Mesenchymal stem cell (in vitro differentiated cells and primary cell): ENCODE measurements around the gene PHF23.

ENCODE experiments used
- DNase-seq: peaks from one replicate; pipeline ENCODE4 v3.0.0-alpha.2; 2013
- H2AFZ ChIP-seq: one replicate; pipeline ENCODE4 v1.6.1; 2013; ENCODE audit warnings: low read depth, mild to moderate bottlenecking, control low read depth, inconsistent platforms, low read length, moderate library complexity
- H2AK5ac ChIP-seq: 2 replicates; pipeline ENCODE4 v1.6.1; 2013; ENCODE audit warnings: low read length, moderate library complexity, mild to moderate bottlenecking, inconsistent platforms; ENCODE audit not compliant: severe bottlenecking
- H2BK120ac ChIP-seq: one replicate; pipeline ENCODE4 v1.6.1; 2013; ENCODE audit warnings: low read depth, mild to moderate bottlenecking, inconsistent platforms, low read length, moderate library complexity
- H2BK12ac ChIP-seq, 2 experiments: one replicate each; pipeline ENCODE4 v1.6.1; 2013; ENCODE audit warnings: inconsistent platforms in 2 of 2, low read length in 2 of 2, mild to moderate bottlenecking in 2 of 2, moderate library complexity in 2 of 2, control low read depth in 1 of 2
- H2BK15ac ChIP-seq: one replicate; pipeline ENCODE4 v1.6.1; 2013; ENCODE audit warnings: mild to moderate bottlenecking, low read depth, inconsistent platforms; ENCODE audit not compliant: poor library complexity, severe bottlenecking
- H2BK5ac ChIP-seq: 2 replicates; pipeline ENCODE4 v1.6.1; 2013; ENCODE audit warnings: low read depth, mild to moderate bottlenecking, low read length, control low read depth, inconsistent platforms; ENCODE audit not compliant: poor library complexity, severe bottlenecking
- H3K14ac ChIP-seq, 2 experiments: one replicate each; pipeline ENCODE4 v1.6.1; 2013; ENCODE audit warnings: inconsistent platforms in 2 of 2, low read length in 2 of 2, control low read depth in 1 of 2, mild to moderate bottlenecking in 1 of 2, moderate library complexity in 1 of 2
- H3K18ac ChIP-seq, 2 experiments: one replicate each; pipeline ENCODE4 v1.6.1; 2013; ENCODE audit warnings: inconsistent platforms in 2 of 2, low read length in 2 of 2, control low read depth in 1 of 2, low read depth in 1 of 2, mild to moderate bottlenecking in 1 of 2
- H3K23ac ChIP-seq, 2 experiments: one replicate each; pipeline ENCODE4 v1.6.1; 2013; ENCODE audit warnings: inconsistent platforms in 2 of 2, low read length in 2 of 2, mild to moderate bottlenecking in 2 of 2, moderate library complexity in 2 of 2, control low read depth in 1 of 2
- H3K27ac ChIP-seq: 2 replicates; pipeline ENCODE4 v1.5.1; 2013; ENCODE audit warnings: mild to moderate bottlenecking, moderate library complexity, low read length, control low read depth, inconsistent platforms; ENCODE audit not compliant: poor library complexity, severe bottlenecking
- H3K27me3 ChIP-seq, 2 experiments: 2 replicates each; pipeline versions ENCODE4 v1.6.1 to v1.7.0; 2013; ENCODE audit warnings: low read length in 2 of 2, mild to moderate bottlenecking in 2 of 2, moderate library complexity in 2 of 2, control low read depth in 1 of 2, inconsistent platforms in 1 of 2; ENCODE audit not compliant: control insufficient read depth in 1 of 2, insufficient read depth in 1 of 2
- H3K36me3 ChIP-seq, 2 experiments: 2 replicates each; pipeline versions ENCODE4 v1.6.1 to v1.7.0; 2013; ENCODE audit warnings: low read length in 2 of 2, control low read depth in 1 of 2, inconsistent platforms in 1 of 2, low read depth in 1 of 2, mild to moderate bottlenecking in 1 of 2; ENCODE audit not compliant: insufficient read depth in 2 of 2, control insufficient read depth in 1 of 2
- H3K4ac ChIP-seq, 2 experiments: one replicate each; pipeline ENCODE4 v1.6.1; 2013; ENCODE audit warnings: inconsistent platforms in 2 of 2, low read length in 2 of 2, mild to moderate bottlenecking in 2 of 2, moderate library complexity in 2 of 2, control low read depth in 1 of 2, low read depth in 1 of 2
- H3K4me1 ChIP-seq: 2 replicates; pipeline ENCODE4 v1.6.1; 2013; ENCODE audit warnings: low read depth, low read length, control low read depth; ENCODE audit not compliant: control insufficient read depth, insufficient read depth
- H3K4me2 ChIP-seq: 2 replicates; pipeline ENCODE4 v1.6.1; 2013; ENCODE audit warnings: low read length, mild to moderate bottlenecking, inconsistent platforms; ENCODE audit not compliant: poor library complexity, severe bottlenecking
- H3K4me3 ChIP-seq, 2 experiments: 2 replicates each; pipeline versions ENCODE4 v1.5.1 to v1.7.0; 2013; ENCODE audit warnings: low read length in 2 of 2, mild to moderate bottlenecking in 2 of 2, control low read depth in 1 of 2, low read depth in 1 of 2; ENCODE audit not compliant: insufficient read depth in 1 of 2
- H3K79me1 ChIP-seq: replicated peaks from 2 replicates; pipeline ENCODE4 v1.6.1; 2013; ENCODE audit warnings: mild to moderate bottlenecking, control low read depth, low read length, inconsistent platforms; ENCODE audit not compliant: poor library complexity, severe bottlenecking
- H3K9ac ChIP-seq: 2 replicates; pipeline ENCODE4 v1.7.0; 2013; ENCODE audit warnings: mild to moderate bottlenecking, low read length, moderate library complexity
- H3K9me3 ChIP-seq: 2 replicates; pipeline ENCODE4 v1.7.0; 2013; ENCODE audit warnings: mild to moderate bottlenecking, low read length; ENCODE audit not compliant: control insufficient read depth
- H4K8ac ChIP-seq: one replicate; pipeline ENCODE4 v1.6.1; 2013; ENCODE audit warnings: inconsistent platforms, mild to moderate bottlenecking, low read length, moderate library complexity
- H4K91ac ChIP-seq: one replicate; pipeline ENCODE4 v1.6.1; 2013; ENCODE audit warnings: mild to moderate bottlenecking, low read length, inconsistent platforms
- WGBS: methylation state at CpG from one replicate; pipeline ENCODE4 v1.1.7; 2013; ENCODE audit warnings: mixed read lengths; 5-methylcytosine and 5-hydroxymethylcytosine counted together

PHF23 gene

DNA sequence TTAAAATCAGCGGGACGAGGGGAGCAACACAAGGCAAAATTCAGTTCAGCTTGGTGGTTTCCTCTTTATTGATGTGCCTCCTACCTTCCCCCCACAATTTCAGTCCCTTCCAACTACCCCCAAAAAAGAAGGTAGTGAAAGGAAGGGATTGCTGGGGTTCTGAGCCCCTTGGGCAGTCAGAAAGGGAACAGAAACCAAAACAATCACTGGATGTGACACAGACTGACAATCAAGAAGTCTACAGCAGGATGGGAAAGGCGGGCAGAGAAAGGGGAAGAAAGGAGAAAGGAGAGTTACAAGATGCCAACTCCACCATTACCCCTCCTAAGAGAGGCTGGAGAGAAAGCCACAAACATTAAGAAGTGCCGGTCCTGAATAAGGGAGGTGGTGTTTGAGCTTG lies 1.1 kb upstream of the PHF23 start:
- Histone ChIP-seq H2BK15ac (no peak overlapping the region), H3K36me3 (peaks cover 37 to 49% of the 10 kb centered on the region in 2 experiments), H2BK12ac (no peak overlapping the region), H2BK5ac (no peak overlapping the region), H3K4me1 (peaks cover 30% of the 10 kb centered on the region), H3K27me3 (no peaks in the 10 kb centered on the region), H4K91ac (no peak overlapping the region), H2AFZ (no peak overlapping the region), H3K23ac (no peak overlapping the region), H4K8ac (no peak overlapping the region), H3K14ac (no peak overlapping the region), H3K4me3 (peak overlapping the region in 1 of 2 experiments; percentile 89), H3K79me1 (peaks cover 9% of the 10 kb centered on the region), H3K27ac (no peak overlapping the region), H3K18ac (no peak overlapping the region), H3K4ac (no peak overlapping the region), H3K4me2 (peak overlapping the region; percentile 59), H2AK5ac (peak overlapping the region; percentile 60), H2BK120ac (no peak overlapping the region), H3K9ac (peak overlapping the region; percentile 97), H3K9me3 (no peaks in the 10 kb centered on the region)
- DNase-seq, result no peak
- WGBS, result 72% methylated on average over 4 of the region's 4 CpGs

DNA sequence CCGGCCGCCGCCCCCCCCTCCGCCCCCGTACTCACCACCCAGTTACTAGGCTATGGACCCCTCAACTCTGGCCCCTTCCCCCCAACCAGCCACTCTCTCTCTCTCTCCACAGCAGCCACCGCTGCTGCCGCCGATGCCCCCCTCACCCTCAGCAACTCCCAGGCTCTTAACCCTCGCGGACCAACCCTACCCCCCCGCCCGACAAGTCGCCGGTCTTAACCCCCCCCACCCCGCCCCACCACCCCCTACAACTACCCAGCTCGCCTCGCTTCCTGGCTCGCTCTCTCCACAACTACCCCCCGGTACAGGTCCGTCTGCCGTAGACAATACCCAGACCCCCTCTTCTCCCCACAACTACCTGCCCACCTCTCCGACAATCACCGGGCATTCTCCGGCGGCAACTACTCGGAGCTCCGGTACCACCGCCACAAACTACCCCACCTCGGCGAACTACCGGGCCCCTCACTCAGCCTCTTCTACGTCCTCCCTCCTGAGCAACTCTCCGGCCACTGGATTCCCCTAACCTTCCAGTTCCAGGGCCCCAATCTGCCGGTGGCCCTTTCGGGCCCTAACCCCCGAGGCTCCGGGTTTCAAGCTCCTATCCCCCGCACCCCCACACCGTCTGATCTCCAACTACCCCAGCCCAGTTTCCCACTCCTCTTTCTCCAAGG lies 702 bp downstream of the PHF23 start:
- Histone ChIP-seq H3K4me3 (peak overlapping the region; percentile 95 to 96), H2BK12ac (peak overlapping the region; percentile 15 to 69), H2BK15ac (no peak overlapping the region), H2BK5ac (peak overlapping the region; percentile 94), H2AFZ (no peak overlapping the region), H4K91ac (peak overlapping the region; percentile 92), H3K4ac (peak overlapping the region; percentile 90 to 97), H3K23ac (peak overlapping the region; percentile 57 to 97), H3K4me1 (peaks cover 36% of the 10 kb centered on the region), H2BK120ac (peak overlapping the region; percentile 99), H3K4me2 (peak overlapping the region; percentile 35), H2AK5ac (peak overlapping the region; percentile 49), H3K9ac (peak overlapping the region; percentile 99), H3K79me1 (peaks cover 8% of the 10 kb centered on the region), H3K27ac (peak overlapping the region; percentile 88), H3K36me3 (peaks cover 34 to 44% of the 10 kb centered on the region in 2 experiments), H3K9me3 (no peaks in the 10 kb centered on the region), H3K18ac (peak overlapping the region; percentile 88 to 94), H3K27me3 (no peaks in the 10 kb centered on the region), H3K14ac (peak overlapping the region; percentile 94 to 97), H4K8ac (peak overlapping the region; percentile 86)
- whole genome bisulfite sequencing, result under 1% methylated on average over 31 of the region's 39 CpGs
- DNase-seq, result no peak

DNA sequence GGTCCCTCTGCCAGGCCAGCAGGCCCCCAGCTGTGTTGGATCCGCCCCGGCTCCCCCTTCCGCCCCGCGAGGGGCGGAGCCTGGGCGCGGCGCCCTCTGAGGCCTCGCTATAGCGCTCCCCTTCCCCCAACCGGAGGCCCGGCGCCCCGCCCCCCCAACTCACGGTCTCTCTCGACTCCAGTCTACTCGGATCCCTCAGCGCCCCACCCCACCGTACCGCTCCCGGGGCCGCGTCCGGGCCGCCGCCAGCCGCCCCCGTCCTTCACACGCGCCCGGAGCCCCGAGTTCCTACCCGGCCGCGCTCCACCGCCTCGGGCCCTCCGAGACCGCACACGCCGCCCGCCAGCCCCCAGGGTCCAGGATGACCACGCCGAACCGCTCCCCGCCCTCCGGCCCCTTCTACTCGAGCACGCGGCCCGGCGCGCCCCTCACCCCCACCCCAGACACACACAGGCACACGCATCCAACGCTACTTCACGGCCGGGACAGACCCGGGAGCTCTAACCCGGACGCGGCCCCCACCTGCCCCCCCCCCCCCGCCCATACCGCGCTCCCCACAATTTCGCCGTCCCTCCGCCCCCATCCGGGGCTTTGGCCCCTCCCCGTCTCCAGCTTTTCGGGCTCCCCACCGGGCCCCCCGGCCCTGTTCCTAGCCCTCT lies 1.4 kb downstream of the PHF23 start:
- Histone ChIP-seq H3K23ac (peak overlapping the region in 1 of 2 experiments; percentile 53), H2BK5ac (peak overlapping the region; percentile 91), H3K9ac (peak overlapping the region; percentile 99), H3K27me3 (no peaks in the 10 kb centered on the region), H3K14ac (peak overlapping the region in 1 of 2 experiments; percentile 81), H3K27ac (peak overlapping the region; percentile 88), H3K4ac (peak overlapping the region; percentile 85 to 99), H2BK12ac (no peak overlapping the region), H4K8ac (peak overlapping the region; percentile 85), H3K18ac (peak overlapping the region; percentile 81 to 99), H3K9me3 (no peaks in the 10 kb centered on the region), H3K79me1 (peaks cover 6% of the 10 kb centered on the region), H2BK15ac (peak overlapping the region; percentile 33), H3K36me3 (peaks cover 34 to 44% of the 10 kb centered on the region in 2 experiments), H3K4me2 (peak overlapping the region; percentile 56), H4K91ac (peak overlapping the region; percentile 94), H2AFZ (no peak overlapping the region), H3K4me1 (peaks cover 35% of the 10 kb centered on the region), H2AK5ac (no peak overlapping the region), H3K4me3 (peak overlapping the region; percentile 95 to 96), H2BK120ac (peak overlapping the region; percentile 99)
- WGBS, result under 1% methylated on average over 53 of the region's 73 CpGs
- DNase-seq, result peak; percentile 70

DNA sequence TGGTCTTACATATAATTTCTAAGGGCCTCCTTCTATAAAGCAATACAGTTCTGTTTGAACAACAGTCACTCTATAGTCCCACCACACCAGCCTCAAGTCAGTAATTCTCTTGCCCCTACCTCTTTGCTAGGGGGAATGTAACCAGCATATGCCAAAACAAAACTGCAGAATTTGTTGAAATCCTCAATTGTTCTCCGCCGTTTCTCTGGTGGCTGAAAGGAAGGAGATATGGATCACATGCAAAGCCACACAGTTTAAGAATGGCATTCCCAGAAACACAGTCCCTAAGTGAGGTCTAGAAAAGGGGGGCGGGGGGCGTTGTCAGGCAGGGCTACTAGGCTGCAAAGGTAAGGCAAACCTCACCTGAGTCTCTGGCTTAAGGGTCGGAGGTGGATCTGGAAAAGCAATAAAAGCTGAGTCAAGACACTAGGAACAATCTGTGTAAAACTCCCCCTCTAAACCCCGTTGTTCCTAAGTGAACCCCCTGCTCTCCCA lies 1.9 kb downstream of the PHF23 start:
- peak overlapping the region; percentile 79 to 96 for H3K4me3 ChIP-seq
- DNase-seq, result no peak
- H3K27ac ChIP-seq, result peak overlapping the region; percentile 77
- H3K36me3 ChIP-seq, result peaks cover 34 to 44% of the 10 kb centered on the region in 2 experiments
- H3K79me1 ChIP-seq, result peaks cover 6% of the 10 kb centered on the region
- WGBS, result 50% methylated on average over 5 of the region's 6 CpGs
- peak overlapping the region in 1 of 2 experiments; percentile 15 for H2BK12ac ChIP-seq
- H2BK5ac ChIP-seq, result no peak overlapping the region
- no peak overlapping the region for H2AFZ ChIP-seq
- no peaks in the 10 kb centered on the region for H3K27me3 ChIP-seq
- H4K91ac ChIP-seq, result no peak overlapping the region
- no peak overlapping the region for H2BK120ac ChIP-seq
- H3K4ac ChIP-seq, result peak overlapping the region in 1 of 2 experiments; percentile 76
- H3K23ac ChIP-seq, result no peak overlapping the region
- peak overlapping the region in 1 of 2 experiments; percentile 91 for H3K14ac ChIP-seq
- peak overlapping the region; percentile 56 for H3K4me2 ChIP-seq
- H3K9me3 ChIP-seq, result no peaks in the 10 kb centered on the region
- H2BK15ac ChIP-seq, result no peak overlapping the region
- peaks cover 35% of the 10 kb centered on the region for H3K4me1 ChIP-seq
- peak overlapping the region; percentile 66 for H2AK5ac ChIP-seq
- H3K9ac ChIP-seq, result peak overlapping the region; percentile 82
- no peak overlapping the region for H4K8ac ChIP-seq
- H3K18ac ChIP-seq, result peak overlapping the region; percentile 16 to 46
